ENCODE results near the gene ROBO1. TPM values are rescaled to one million over a fixed set of nuclear protein-coding genes. Genes with fewer than 3 reads are reported as not detected.

The ROBO1 gene
- total RNA-seq, 1 experiment from 2014 or later = 32.2 TPM

DNA sequence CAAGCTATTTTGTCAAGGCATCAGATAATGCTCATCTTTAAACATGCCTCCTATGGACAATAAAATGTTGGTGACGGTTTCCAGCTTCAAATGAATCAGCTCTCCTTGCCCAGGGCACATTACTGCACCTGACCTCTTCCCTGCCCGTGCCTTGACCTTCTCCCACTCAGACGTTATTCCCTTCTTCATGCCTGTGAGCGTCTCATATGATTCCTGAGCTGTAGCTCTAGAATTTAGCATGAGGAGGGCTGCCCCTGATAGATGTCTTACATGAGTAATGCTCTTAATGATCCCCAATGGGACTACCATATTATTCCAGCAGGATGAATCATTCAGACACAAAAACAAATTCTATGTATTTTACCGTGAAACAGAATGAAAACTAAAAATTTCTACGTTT, 762.7 kb downstream of the ROBO1 start:
- no peak overlapping the region for H3K4me3 Mint-ChIP-seq (ENCODE audit: unreplicated experiment)
- no peak overlapping the region for H3K27ac Mint-ChIP-seq (ENCODE audit: low read depth, unreplicated experiment)

DNA sequence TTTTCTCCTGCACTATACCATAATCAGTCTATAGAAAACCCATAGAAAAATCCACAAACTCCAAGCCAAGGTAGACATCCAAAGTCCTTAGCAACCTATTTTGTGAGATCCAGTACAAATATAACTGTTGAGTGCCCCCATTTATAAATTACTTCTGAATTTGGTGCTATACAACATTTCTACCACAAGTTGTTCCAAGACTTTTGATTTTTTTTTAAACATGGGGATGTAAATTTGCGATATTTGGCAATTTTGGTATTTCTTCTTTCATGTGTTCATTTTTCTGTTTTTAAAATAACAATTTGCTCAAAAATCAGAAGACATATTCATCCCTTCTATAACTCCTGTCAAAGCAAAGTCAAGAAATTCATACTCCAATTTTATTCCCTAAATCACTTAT, 763.8 kb downstream of the ROBO1 start:
- Mint-ChIP-seq H3K4me3 (ENCODE audit: unreplicated experiment) (no peak overlapping the region), H3K27ac (ENCODE audit: low read depth, unreplicated experiment) (no peak overlapping the region), H3K4me1 (ENCODE audit: insufficient read depth, unreplicated experiment) (peaks cover 17% of the 10 kb centered on the region), H3K27me3 (ENCODE audit: insufficient read depth, unreplicated experiment) (no peaks in the 10 kb centered on the region), H3K36me3 (ENCODE audit: insufficient read depth, unreplicated experiment) (no peaks in the 10 kb centered on the region), H3K9me3 (ENCODE audit: unreplicated experiment) (no peaks in the 10 kb centered on the region)
- ChIA-PET POLR2A (no interaction called here), CTCF (interaction anchor here (0.9 to 2.2 kb wide), 2 partner anchors 15 to 1774 kb away, joined by 3 to 6 read pairs; no protein-coding TSS in a partner anchor)
- TF ChIP-seq, protein P1, sequence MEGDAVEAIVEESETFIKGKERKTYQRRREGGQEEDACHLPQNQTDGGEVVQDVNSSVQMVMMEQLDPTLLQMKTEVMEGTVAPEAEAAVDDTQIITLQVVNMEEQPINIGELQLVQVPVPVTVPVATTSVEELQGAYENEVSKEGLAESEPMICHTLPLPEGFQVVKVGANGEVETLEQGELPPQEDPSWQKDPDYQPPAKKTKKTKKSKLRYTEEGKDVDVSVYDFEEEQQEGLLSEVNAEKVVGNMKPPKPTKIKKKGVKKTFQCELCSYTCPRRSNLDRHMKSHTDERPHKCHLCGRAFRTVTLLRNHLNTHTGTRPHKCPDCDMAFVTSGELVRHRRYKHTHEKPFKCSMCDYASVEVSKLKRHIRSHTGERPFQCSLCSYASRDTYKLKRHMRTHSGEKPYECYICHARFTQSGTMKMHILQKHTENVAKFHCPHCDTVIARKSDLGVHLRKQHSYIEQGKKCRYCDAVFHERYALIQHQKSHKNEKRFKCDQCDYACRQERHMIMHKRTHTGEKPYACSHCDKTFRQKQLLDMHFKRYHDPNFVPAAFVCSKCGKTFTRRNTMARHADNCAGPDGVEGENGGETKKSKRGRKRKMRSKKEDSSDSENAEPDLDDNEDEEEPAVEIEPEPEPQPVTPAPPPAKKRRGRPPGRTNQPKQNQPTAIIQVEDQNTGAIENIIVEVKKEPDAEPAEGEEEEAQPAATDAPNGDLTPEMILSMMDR (IDR thresholded peaks at IDR 0.05; ENCODE audit: unreplicated experiment) = no peak
- DNase-seq (ENCODE audit: unreplicated experiment) = no peak
- BruUV-seq (replicated peaks) = no TSS peak
- intact Hi-C loops (cut with micrococcal nuclease) = no loop called here

More for the DNA sequence above, 762.7 kb downstream of the ROBO1 start:
- no TSS peak for BruUV-seq (replicated peaks)
- Mint-ChIP-seq H3K36me3 (ENCODE audit: insufficient read depth, unreplicated experiment) (no peaks in the 10 kb centered on the region), H3K9me3 (ENCODE audit: unreplicated experiment) (no peaks in the 10 kb centered on the region), H3K4me1 (ENCODE audit: insufficient read depth, unreplicated experiment) (peaks cover 17% of the 10 kb centered on the region), H3K27me3 (ENCODE audit: insufficient read depth, unreplicated experiment) (no peaks in the 10 kb centered on the region)
- TF ChIP-seq, protein P1 (IDR thresholded peaks at IDR 0.05; ENCODE audit: unreplicated experiment) = no peak
- POLR2A ChIA-PET = interaction anchor here (0.5 to 6.3 kb wide), 3 partner anchors 13 to 195 kb away, joined by 3 to 41 read pairs (median 6); no protein-coding TSS in a partner anchor
- intact Hi-C loops (cut with micrococcal nuclease) = no loop called here
- DNase-seq (ENCODE audit: unreplicated experiment) = peak; percentile 14
- CTCF ChIA-PET = interaction anchor here (0.6 to 2.2 kb wide), 3 partner anchors 9 to 103 kb away, joined by 3 to 6 read pairs (median 5); no protein-coding TSS in a partner anchor

DNA sequence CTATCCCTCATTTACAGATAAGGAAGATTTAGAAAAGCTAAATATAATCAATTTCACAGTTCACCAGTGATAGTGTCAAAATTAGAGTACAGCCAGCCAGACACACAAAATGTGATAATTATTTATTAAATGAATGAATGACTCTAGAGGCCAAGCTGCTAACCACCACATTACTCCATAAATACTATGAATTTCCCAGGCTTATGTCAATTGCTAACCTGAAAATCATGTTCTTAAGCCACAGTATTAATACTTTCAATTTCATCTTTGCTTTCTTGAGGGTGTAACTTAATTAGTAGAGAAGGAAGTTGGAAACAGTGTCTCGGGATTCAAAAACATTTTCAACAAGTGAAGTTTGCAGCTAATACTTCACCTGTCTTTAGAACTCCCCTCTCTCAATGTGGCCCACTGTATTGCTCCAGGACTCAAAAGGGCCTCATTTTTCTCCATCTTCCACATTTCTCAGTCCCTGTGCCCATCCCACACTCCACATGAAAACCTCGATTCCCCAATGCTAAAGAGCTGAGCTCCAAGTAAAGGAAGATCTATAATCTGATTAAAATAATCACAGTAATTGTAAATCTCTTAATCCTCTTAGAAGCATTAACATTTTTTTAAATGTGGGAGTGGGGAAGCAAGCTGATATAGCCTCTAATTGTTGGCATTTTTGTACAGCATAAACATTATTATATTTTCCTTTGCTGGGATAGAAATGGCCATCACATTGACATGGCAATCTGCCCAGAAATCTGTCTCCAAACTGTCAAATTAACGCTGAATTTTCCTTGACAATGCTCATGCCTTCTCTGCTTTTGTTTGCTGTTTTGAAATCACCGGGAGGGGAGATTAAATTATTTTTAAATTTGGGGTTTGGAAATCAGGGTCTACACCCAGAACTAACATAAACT, 765.1 kb downstream of the ROBO1 start:
- no peak overlapping the region for H3K27ac Mint-ChIP-seq (ENCODE audit: low read depth, unreplicated experiment)

More for the DNA sequence above, 765.1 kb downstream of the ROBO1 start:
- Mint-ChIP-seq H3K27me3 (ENCODE audit: insufficient read depth, unreplicated experiment) (no peaks in the 10 kb centered on the region), H3K4me1 (ENCODE audit: insufficient read depth, unreplicated experiment) (peaks cover 12% of the 10 kb centered on the region), H3K9me3 (ENCODE audit: unreplicated experiment) (no peaks in the 10 kb centered on the region), H3K4me3 (ENCODE audit: unreplicated experiment) (no peak overlapping the region), H3K36me3 (ENCODE audit: insufficient read depth, unreplicated experiment) (no peaks in the 10 kb centered on the region)
- CTCF ChIA-PET = interaction anchor here (0.9 to 1.7 kb wide), 2 partner anchors 346 to 1773 kb away, joined by 3 read pairs; no protein-coding TSS in a partner anchor
- BruUV-seq (replicated peaks) = no TSS peak
- DNase-seq (ENCODE audit: unreplicated experiment) = no peak
- POLR2A ChIA-PET = interaction anchor here (1.0 to 1.6 kb wide), 2 partner anchors 15 to 17 kb away, joined by 4 to 7 read pairs; no protein-coding TSS in a partner anchor
- TF ChIP-seq, protein P1 (IDR thresholded peaks at IDR 0.05; ENCODE audit: unreplicated experiment) = no peak
- intact Hi-C loops (cut with micrococcal nuclease) = no loop called here

Measured in MCF 10A (cell line).